Neural progenitor cell (in vitro differentiated cells): Measurements from ENCODE around the gene RRH.
"Not testable (repeated sequence)": the region's sequence is repeated elsewhere in the genome, so short reads cannot be mapped to it uniquely, and the experiment has no call there.

ENCODE experiments used
- CTCF ChIP-seq: fragments of 200-600 bp; sonication (generic); IDR thresholded peaks from 2 replicates; pipeline ENCODE4 v1.5.1; 2017; ENCODE audit warnings: antibody characterized with exemption, mild to moderate bottlenecking
- EZH2 ChIP-seq: fragments of 200-600 bp; sonication (generic); IDR thresholded peaks from 2 replicates; pipeline ENCODE4 v1.6.1; 2017; ENCODE audit warnings: antibody characterized with exemption, mild to moderate bottlenecking, moderate library complexity

- not testable (repeated sequence) for TF ChIP-seq CTCF, EZH2
These were observed 45.7 kb upstream of the RRH start for GRCh38 chr4:109782092-109782491.
